ENCODE results near the gene DYNLT4.

DYNLT4 gene

GRCh38 chr1:44832056-44832705 lies 25.0 kb upstream of the DYNLT4 start:
- Histone ChIP-seq H3K36me3 (ENCODE audit: control insufficient read depth, low read length) (no peaks in the 10 kb centered on the region), H3K27ac (ENCODE audit: low read depth, low read length) (no peak overlapping the region), H3K27me3 (ENCODE audit: control insufficient read depth, low read length) (no peaks in the 10 kb centered on the region), H3K9me2 (replicated peaks; ENCODE audit: control insufficient read depth, low read length) (no peaks in the 10 kb centered on the region), H4K20me1 (ENCODE audit: control insufficient read depth, insufficient read depth, low read depth, low read length) (no peaks in the 10 kb centered on the region), H3K9me3 (ENCODE audit: control insufficient read depth, insufficient read depth, low read length) (no peaks in the 10 kb centered on the region), H3K79me2 (ENCODE audit: control insufficient read depth, low read length) (no peaks in the 10 kb centered on the region), H3K4me3 (ENCODE audit: low read length) (no peak overlapping the region), H3F3A (ENCODE audit: control insufficient read depth, insufficient read depth) (no peaks in the 10 kb centered on the region), H3K4me1 (ENCODE audit: control insufficient read depth, low read length) (peaks cover 8% of the 10 kb centered on the region), H3K4me2 (ENCODE audit: low read length) (no peak overlapping the region)
- TF ChIP-seq, protein P1, sequence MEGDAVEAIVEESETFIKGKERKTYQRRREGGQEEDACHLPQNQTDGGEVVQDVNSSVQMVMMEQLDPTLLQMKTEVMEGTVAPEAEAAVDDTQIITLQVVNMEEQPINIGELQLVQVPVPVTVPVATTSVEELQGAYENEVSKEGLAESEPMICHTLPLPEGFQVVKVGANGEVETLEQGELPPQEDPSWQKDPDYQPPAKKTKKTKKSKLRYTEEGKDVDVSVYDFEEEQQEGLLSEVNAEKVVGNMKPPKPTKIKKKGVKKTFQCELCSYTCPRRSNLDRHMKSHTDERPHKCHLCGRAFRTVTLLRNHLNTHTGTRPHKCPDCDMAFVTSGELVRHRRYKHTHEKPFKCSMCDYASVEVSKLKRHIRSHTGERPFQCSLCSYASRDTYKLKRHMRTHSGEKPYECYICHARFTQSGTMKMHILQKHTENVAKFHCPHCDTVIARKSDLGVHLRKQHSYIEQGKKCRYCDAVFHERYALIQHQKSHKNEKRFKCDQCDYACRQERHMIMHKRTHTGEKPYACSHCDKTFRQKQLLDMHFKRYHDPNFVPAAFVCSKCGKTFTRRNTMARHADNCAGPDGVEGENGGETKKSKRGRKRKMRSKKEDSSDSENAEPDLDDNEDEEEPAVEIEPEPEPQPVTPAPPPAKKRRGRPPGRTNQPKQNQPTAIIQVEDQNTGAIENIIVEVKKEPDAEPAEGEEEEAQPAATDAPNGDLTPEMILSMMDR (IDR thresholded peaks at IDR 0.05; ENCODE audit: low read depth, low read length, poor library complexity, severe bottlenecking) = no peak

- Histone ChIP-seq H3F3A (ENCODE audit: control insufficient read depth, insufficient read depth) (no peaks in the 10 kb centered on the region), H3K27me3 (ENCODE audit: control insufficient read depth, low read length) (no peaks in the 10 kb centered on the region; the same call in 1 of the 2 replicates), H3K9me2 (replicated peaks; ENCODE audit: control insufficient read depth, low read length) (no peaks in the 10 kb centered on the region), H3K27ac (ENCODE audit: low read depth, low read length) (no peak overlapping the region), H3K4me1 (ENCODE audit: control insufficient read depth, low read length) (peaks cover 8% of the 10 kb centered on the region), H3K4me3 (ENCODE audit: low read length) (no peak overlapping the region), H4K20me1 (ENCODE audit: control insufficient read depth, insufficient read depth, low read depth, low read length) (no peaks in the 10 kb centered on the region), H3K79me2 (ENCODE audit: control insufficient read depth, low read length) (no peaks in the 10 kb centered on the region), H3K4me2 (ENCODE audit: low read length) (no peak overlapping the region), H3K9me3 (ENCODE audit: control insufficient read depth, insufficient read depth, low read length) (no peaks in the 10 kb centered on the region), H3K36me3 (ENCODE audit: control insufficient read depth, low read length) (no peaks in the 10 kb centered on the region)
- no peak for TF ChIP-seq EZH2phosphoT487 (IDR thresholded peaks at IDR 0.05; ENCODE audit: borderline replicate concordance, low read length)
- TF ChIP-seq, protein P1 (IDR thresholded peaks at IDR 0.05; ENCODE audit: low read depth, low read length, poor library complexity, severe bottlenecking) = no peak
Observed at GRCh38 chr1:44831516-44831915, 24.4 kb upstream of the DYNLT4 start.

- H3F3A ChIP-seq (ENCODE audit: control insufficient read depth, insufficient read depth) = no peaks in the 10 kb centered on the region
- no peaks in the 10 kb centered on the region for H4K20me1 ChIP-seq (ENCODE audit: control insufficient read depth, insufficient read depth, low read depth, low read length)
- no peaks in the 10 kb centered on the region for H3K9me3 ChIP-seq (ENCODE audit: control insufficient read depth, insufficient read depth, low read length)
- H3K27me3 ChIP-seq (ENCODE audit: control insufficient read depth, low read length) = no peaks in the 10 kb centered on the region; the same call in 1 of the 2 replicates
- H3K9me2 ChIP-seq (replicated peaks; ENCODE audit: control insufficient read depth, low read length) = no peaks in the 10 kb centered on the region
- no peak for TF ChIP-seq EZH2phosphoT487 (IDR thresholded peaks at IDR 0.05; ENCODE audit: borderline replicate concordance, low read length)
- TF ChIP-seq, protein P1 (IDR thresholded peaks at IDR 0.05; ENCODE audit: low read depth, low read length, poor library complexity, severe bottlenecking) = no peak
- no peaks in the 10 kb centered on the region for H3K36me3 ChIP-seq (ENCODE audit: control insufficient read depth, low read length)
- H3K4me1 ChIP-seq (ENCODE audit: control insufficient read depth, low read length) = peaks cover 4% of the 10 kb centered on the region
- H3K4me3 ChIP-seq (ENCODE audit: low read length) = no peak overlapping the region
- no peak overlapping the region for H3K4me2 ChIP-seq (ENCODE audit: low read length)
- H3K27ac ChIP-seq (ENCODE audit: low read depth, low read length) = no peak overlapping the region
- no peaks in the 10 kb centered on the region for H3K79me2 ChIP-seq (ENCODE audit: control insufficient read depth, low read length)
Observed at GRCh38 chr1:44830900-44831304, 23.8 kb upstream of the DYNLT4 start.

Data from DOHH2 (cell line).